ENCODE results near the gene SORCS1.

The SORCS1 gene

GRCh38 chr10:106734220-106734619 is 430.3 kb downstream of the SORCS1 start:
- no peaks in the 10 kb centered on the region for H3K9me3 ChIP-seq (ENCODE audit: control insufficient read depth in 1 of 2, low read length in 2 of 2)
- H3K9ac ChIP-seq (ENCODE audit: low read depth in 1 of 2, low read length in 2 of 2): no peak overlapping the region
- no peaks in the 10 kb centered on the region for H3K4me1 ChIP-seq (ENCODE audit: control insufficient read depth in 1 of 2, insufficient read depth in 2 of 2, low read length in 2 of 2)
- no peak overlapping the region for H3K4me3 ChIP-seq (ENCODE audit: low read depth in 1 of 2, low read length in 2 of 2)
- no peaks in the 10 kb centered on the region for H3K27me3 ChIP-seq (ENCODE audit: control insufficient read depth in 1 of 2, insufficient read depth in 2 of 2, low read length in 2 of 2)
- no peak overlapping the region for H3K27ac ChIP-seq (ENCODE audit: low read depth, low read length)
- H3K36me3 ChIP-seq (ENCODE audit: control insufficient read depth in 1 of 2, insufficient read depth in 2 of 2, low read length in 2 of 2): no peaks in the 10 kb centered on the region

DNA sequence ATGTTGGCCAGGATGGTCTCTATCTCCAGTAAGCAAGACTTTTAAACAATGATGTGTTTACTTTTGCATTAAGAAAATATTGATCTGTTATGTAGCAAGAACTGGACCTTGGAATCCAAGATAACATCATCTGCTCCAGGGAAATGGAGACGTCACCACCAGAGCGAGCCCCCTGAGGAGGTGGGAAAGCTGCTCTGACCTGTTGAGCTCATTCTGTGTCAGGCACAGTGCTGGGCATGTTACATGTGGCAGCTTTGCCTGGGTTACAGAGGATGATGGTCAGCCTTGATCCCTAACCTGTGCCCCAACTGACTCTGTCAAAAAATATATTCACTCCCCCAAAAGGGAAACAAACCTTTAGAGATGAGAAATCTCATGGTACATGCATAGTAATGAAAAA is 436.3 kb downstream of the SORCS1 start:
- H3K4me3 ChIP-seq (ENCODE audit: low read depth in 1 of 2, low read length in 2 of 2): no peak overlapping the region
- H3K27me3 ChIP-seq (ENCODE audit: control insufficient read depth in 1 of 2, insufficient read depth in 2 of 2, low read length in 2 of 2): no peaks in the 10 kb centered on the region
- no peak overlapping the region for H3K27ac ChIP-seq (ENCODE audit: low read depth, low read length)
- H3K9me3 ChIP-seq (ENCODE audit: control insufficient read depth in 1 of 2, low read length in 2 of 2): no peaks in the 10 kb centered on the region
- no peaks in the 10 kb centered on the region for H3K36me3 ChIP-seq (ENCODE audit: control insufficient read depth in 1 of 2, insufficient read depth in 2 of 2, low read length in 2 of 2)
- H3K9ac ChIP-seq (ENCODE audit: low read depth in 1 of 2, low read length in 2 of 2): no peak overlapping the region
- H3K4me1 ChIP-seq (ENCODE audit: control insufficient read depth in 1 of 2, insufficient read depth in 2 of 2, low read length in 2 of 2): no peaks in the 10 kb centered on the region

- H3K27ac ChIP-seq (ENCODE audit: low read depth, low read length): no peak overlapping the region
- no peaks in the 10 kb centered on the region for H3K36me3 ChIP-seq (ENCODE audit: control insufficient read depth in 1 of 2, insufficient read depth in 2 of 2, low read length in 2 of 2)
Measured at GRCh38 chr10:106727170-106727569, 437.3 kb downstream of the SORCS1 start.

DNA sequence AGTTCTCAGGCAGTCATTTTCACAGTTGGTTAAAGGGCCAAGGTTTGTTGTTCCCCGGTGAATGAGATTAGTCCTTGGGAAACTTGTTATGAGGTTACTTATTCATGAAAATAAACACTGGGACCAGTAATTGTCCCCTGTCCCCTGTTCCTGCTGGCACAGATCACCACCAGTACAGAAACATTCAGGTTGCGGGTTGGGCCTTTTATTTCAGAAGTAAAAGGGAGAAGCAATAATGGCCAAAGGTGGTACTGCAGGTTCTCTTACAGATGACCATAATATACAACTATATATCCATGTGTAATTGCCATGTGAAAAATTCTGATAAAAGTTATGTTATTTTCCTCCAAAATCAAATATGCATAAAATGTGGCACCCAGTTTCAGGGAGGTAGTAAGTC is 442.0 kb downstream of the SORCS1 start:
- Histone ChIP-seq H3K4me3 (ENCODE audit: low read depth in 1 of 2, low read length in 2 of 2) (no peak overlapping the region), H3K27ac (ENCODE audit: low read depth, low read length) (no peak overlapping the region), H3K9me3 (ENCODE audit: control insufficient read depth in 1 of 2, low read length in 2 of 2) (no peaks in the 10 kb centered on the region), H3K36me3 (ENCODE audit: control insufficient read depth in 1 of 2, insufficient read depth in 2 of 2, low read length in 2 of 2) (no peaks in the 10 kb centered on the region), H3K27me3 (ENCODE audit: control insufficient read depth in 1 of 2, insufficient read depth in 2 of 2, low read length in 2 of 2) (no peaks in the 10 kb centered on the region), H3K4me1 (ENCODE audit: control insufficient read depth in 1 of 2, insufficient read depth in 2 of 2, low read length in 2 of 2) (no peaks in the 10 kb centered on the region), H3K9ac (ENCODE audit: low read depth in 1 of 2, low read length in 2 of 2) (no peak overlapping the region)

More at GRCh38 chr10:106727170-106727569, 437.3 kb downstream of the SORCS1 start:
- Histone ChIP-seq H3K4me3 (ENCODE audit: low read depth in 1 of 2, low read length in 2 of 2) (no peak overlapping the region), H3K27me3 (ENCODE audit: control insufficient read depth in 1 of 2, insufficient read depth in 2 of 2, low read length in 2 of 2) (no peaks in the 10 kb centered on the region), H3K9ac (ENCODE audit: low read depth in 1 of 2, low read length in 2 of 2) (no peak overlapping the region), H3K4me1 (ENCODE audit: control insufficient read depth in 1 of 2, insufficient read depth in 2 of 2, low read length in 2 of 2) (no peaks in the 10 kb centered on the region), H3K9me3 (ENCODE audit: control insufficient read depth in 1 of 2, low read length in 2 of 2) (no peaks in the 10 kb centered on the region)

- no peaks in the 10 kb centered on the region for H3K36me3 ChIP-seq (ENCODE audit: control insufficient read depth in 1 of 2, insufficient read depth in 2 of 2, low read length in 2 of 2)
- H3K9me3 ChIP-seq (ENCODE audit: control insufficient read depth in 1 of 2, low read length in 2 of 2): no peaks in the 10 kb centered on the region
- H3K4me1 ChIP-seq (ENCODE audit: control insufficient read depth in 1 of 2, insufficient read depth in 2 of 2, low read length in 2 of 2): no peaks in the 10 kb centered on the region
- H3K27ac ChIP-seq (ENCODE audit: low read depth, low read length): no peak overlapping the region
- no peaks in the 10 kb centered on the region for H3K27me3 ChIP-seq (ENCODE audit: control insufficient read depth in 1 of 2, insufficient read depth in 2 of 2, low read length in 2 of 2)
- H3K4me3 ChIP-seq (ENCODE audit: low read depth in 1 of 2, low read length in 2 of 2): no peak overlapping the region
- no peak overlapping the region for H3K9ac ChIP-seq (ENCODE audit: low read depth in 1 of 2, low read length in 2 of 2)
Measured at GRCh38 chr10:106720683-106721082, 443.8 kb downstream of the SORCS1 start.

DNA sequence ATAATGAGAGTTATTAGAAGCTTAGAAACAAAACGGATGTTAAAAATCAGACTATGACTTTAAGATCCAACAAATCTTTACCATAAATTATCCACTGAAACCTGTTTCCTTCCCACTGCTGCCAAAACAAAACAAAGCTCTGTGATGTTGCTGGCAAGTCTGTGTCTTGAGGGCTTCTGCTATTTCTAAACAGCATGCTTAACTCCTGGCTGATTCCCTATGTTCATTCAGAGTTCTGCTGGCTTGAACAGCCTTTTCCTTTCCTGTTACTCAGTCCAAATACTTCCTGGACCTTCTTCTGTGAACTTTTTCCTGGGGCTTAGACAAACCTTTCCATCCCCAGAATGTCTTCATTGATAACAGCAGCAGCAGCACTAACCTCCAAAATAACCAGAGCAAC is 448.1 kb downstream of the SORCS1 start:
- no peak overlapping the region for H3K9ac ChIP-seq (ENCODE audit: low read depth in 1 of 2, low read length in 2 of 2)
- no peaks in the 10 kb centered on the region for H3K27me3 ChIP-seq (ENCODE audit: control insufficient read depth in 1 of 2, insufficient read depth in 2 of 2, low read length in 2 of 2)
- H3K4me1 ChIP-seq (ENCODE audit: control insufficient read depth in 1 of 2, insufficient read depth in 2 of 2, low read length in 2 of 2): no peaks in the 10 kb centered on the region
- no peaks in the 10 kb centered on the region for H3K9me3 ChIP-seq (ENCODE audit: control insufficient read depth in 1 of 2, low read length in 2 of 2)
- H3K36me3 ChIP-seq (ENCODE audit: control insufficient read depth in 1 of 2, insufficient read depth in 2 of 2, low read length in 2 of 2): no peaks in the 10 kb centered on the region
- no peak overlapping the region for H3K27ac ChIP-seq (ENCODE audit: low read depth, low read length)
- H3K4me3 ChIP-seq (ENCODE audit: low read depth in 1 of 2, low read length in 2 of 2): no peak overlapping the region

GRCh38 chr10:106714734-106715555 is 449.6 kb downstream of the SORCS1 start:
- Histone ChIP-seq H3K36me3 (ENCODE audit: control insufficient read depth in 1 of 2, insufficient read depth in 2 of 2, low read length in 2 of 2) (no peaks in the 10 kb centered on the region), H3K4me1 (ENCODE audit: control insufficient read depth in 1 of 2, insufficient read depth in 2 of 2, low read length in 2 of 2) (no peaks in the 10 kb centered on the region), H3K4me3 (ENCODE audit: low read depth in 1 of 2, low read length in 2 of 2) (no peak overlapping the region), H3K9me3 (ENCODE audit: control insufficient read depth in 1 of 2, low read length in 2 of 2) (no peaks in the 10 kb centered on the region), H3K27me3 (ENCODE audit: control insufficient read depth in 1 of 2, insufficient read depth in 2 of 2, low read length in 2 of 2) (no peaks in the 10 kb centered on the region), H3K9ac (ENCODE audit: low read depth in 1 of 2, low read length in 2 of 2) (no peak overlapping the region), H3K27ac (ENCODE audit: low read depth, low read length) (no peak overlapping the region)

DNA sequence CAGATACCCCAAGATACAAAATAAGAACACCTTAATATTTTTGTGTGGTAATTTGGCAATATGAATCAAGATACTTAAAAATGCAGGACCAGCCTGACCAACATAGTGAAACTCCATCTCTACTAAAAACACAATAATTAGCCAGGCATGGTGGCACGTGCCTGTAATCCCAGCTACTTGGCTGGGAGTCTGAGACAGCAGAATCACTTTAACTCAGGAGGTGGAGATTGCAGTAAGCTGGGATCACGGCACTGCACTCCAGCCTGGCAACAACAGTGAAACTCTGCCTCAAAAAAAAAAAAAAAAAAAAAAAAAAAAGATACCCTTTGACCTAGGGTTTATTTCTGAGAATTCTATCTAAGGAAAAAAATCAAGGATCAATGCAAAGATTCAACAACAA is 450.7 kb downstream of the SORCS1 start:
- Histone ChIP-seq H3K4me3 (ENCODE audit: low read depth in 1 of 2, low read length in 2 of 2) (no peak overlapping the region), H3K4me1 (ENCODE audit: control insufficient read depth in 1 of 2, insufficient read depth in 2 of 2, low read length in 2 of 2) (no peaks in the 10 kb centered on the region), H3K27ac (ENCODE audit: low read depth, low read length) (no peak overlapping the region), H3K36me3 (ENCODE audit: control insufficient read depth in 1 of 2, insufficient read depth in 2 of 2, low read length in 2 of 2) (no peaks in the 10 kb centered on the region), H3K9me3 (ENCODE audit: control insufficient read depth in 1 of 2, low read length in 2 of 2) (no peaks in the 10 kb centered on the region), H3K27me3 (ENCODE audit: control insufficient read depth in 1 of 2, insufficient read depth in 2 of 2, low read length in 2 of 2) (no peaks in the 10 kb centered on the region), H3K9ac (ENCODE audit: low read depth in 1 of 2, low read length in 2 of 2) (no peak overlapping the region)

- H3K36me3 ChIP-seq (ENCODE audit: control insufficient read depth in 1 of 2, insufficient read depth in 2 of 2, low read length in 2 of 2): no peaks in the 10 kb centered on the region
- no peaks in the 10 kb centered on the region for H3K9me3 ChIP-seq (ENCODE audit: control insufficient read depth in 1 of 2, low read length in 2 of 2)
- no peak overlapping the region for H3K4me3 ChIP-seq (ENCODE audit: low read depth in 1 of 2, low read length in 2 of 2)
- no peak overlapping the region for H3K9ac ChIP-seq (ENCODE audit: low read depth in 1 of 2, low read length in 2 of 2)
- H3K27ac ChIP-seq (ENCODE audit: low read depth, low read length): no peak overlapping the region
- no peaks in the 10 kb centered on the region for H3K4me1 ChIP-seq (ENCODE audit: control insufficient read depth in 1 of 2, insufficient read depth in 2 of 2, low read length in 2 of 2)
- H3K27me3 ChIP-seq (ENCODE audit: control insufficient read depth in 1 of 2, insufficient read depth in 2 of 2, low read length in 2 of 2): no peaks in the 10 kb centered on the region
Measured at GRCh38 chr10:106712988-106713387, 451.5 kb downstream of the SORCS1 start.

GRCh38 chr10:106711313-106711906 is 453.1 kb downstream of the SORCS1 start:
- Histone ChIP-seq H3K36me3 (ENCODE audit: control insufficient read depth in 1 of 2, insufficient read depth in 2 of 2, low read length in 2 of 2) (no peaks in the 10 kb centered on the region), H3K9ac (ENCODE audit: low read depth in 1 of 2, low read length in 2 of 2) (no peak overlapping the region), H3K27me3 (ENCODE audit: control insufficient read depth in 1 of 2, insufficient read depth in 2 of 2, low read length in 2 of 2) (no peaks in the 10 kb centered on the region), H3K4me3 (ENCODE audit: low read depth in 1 of 2, low read length in 2 of 2) (no peak overlapping the region), H3K4me1 (ENCODE audit: control insufficient read depth in 1 of 2, insufficient read depth in 2 of 2, low read length in 2 of 2) (no peaks in the 10 kb centered on the region), H3K9me3 (ENCODE audit: control insufficient read depth in 1 of 2, low read length in 2 of 2) (no peaks in the 10 kb centered on the region), H3K27ac (ENCODE audit: low read depth, low read length) (no peak overlapping the region)
